ENCODE results near the gene APOBEC3G. TPM values are rescaled to one million over a fixed set of nuclear protein-coding genes. Genes with fewer than 3 reads are reported as not detected.
A peak's percentile ranks its signal among the peaks of the same experiment; 100 is the strongest.

Gene APOBEC3G
- total RNA-seq, 1 donor from 2014 or later, result 4.8 TPM

- Mint-ChIP-seq H3K4me3 (ENCODE audit: low read depth) (no peak overlapping the region), H3K27me3 (peaks cover 7% of the 10 kb centered on the region), H3K4me1 (ENCODE audit: low read depth) (peaks cover 6% of the 10 kb centered on the region), H3K9me3 (ENCODE audit: low read depth) (no peaks in the 10 kb centered on the region), H3K36me3 (ENCODE audit: insufficient read depth) (no peaks in the 10 kb centered on the region), H3K27ac (no peak overlapping the region)
- TF ChIP-seq, protein P1, sequence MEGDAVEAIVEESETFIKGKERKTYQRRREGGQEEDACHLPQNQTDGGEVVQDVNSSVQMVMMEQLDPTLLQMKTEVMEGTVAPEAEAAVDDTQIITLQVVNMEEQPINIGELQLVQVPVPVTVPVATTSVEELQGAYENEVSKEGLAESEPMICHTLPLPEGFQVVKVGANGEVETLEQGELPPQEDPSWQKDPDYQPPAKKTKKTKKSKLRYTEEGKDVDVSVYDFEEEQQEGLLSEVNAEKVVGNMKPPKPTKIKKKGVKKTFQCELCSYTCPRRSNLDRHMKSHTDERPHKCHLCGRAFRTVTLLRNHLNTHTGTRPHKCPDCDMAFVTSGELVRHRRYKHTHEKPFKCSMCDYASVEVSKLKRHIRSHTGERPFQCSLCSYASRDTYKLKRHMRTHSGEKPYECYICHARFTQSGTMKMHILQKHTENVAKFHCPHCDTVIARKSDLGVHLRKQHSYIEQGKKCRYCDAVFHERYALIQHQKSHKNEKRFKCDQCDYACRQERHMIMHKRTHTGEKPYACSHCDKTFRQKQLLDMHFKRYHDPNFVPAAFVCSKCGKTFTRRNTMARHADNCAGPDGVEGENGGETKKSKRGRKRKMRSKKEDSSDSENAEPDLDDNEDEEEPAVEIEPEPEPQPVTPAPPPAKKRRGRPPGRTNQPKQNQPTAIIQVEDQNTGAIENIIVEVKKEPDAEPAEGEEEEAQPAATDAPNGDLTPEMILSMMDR (IDR thresholded peaks at IDR 0.05; ENCODE audit: unreplicated experiment), result no peak
- DNase-seq (ENCODE audit: low spot score, unreplicated experiment), result no peak
These were observed 15.2 kb downstream of the APOBEC3G start for GRCh38 chr22:39092111-39092862.

DNA sequence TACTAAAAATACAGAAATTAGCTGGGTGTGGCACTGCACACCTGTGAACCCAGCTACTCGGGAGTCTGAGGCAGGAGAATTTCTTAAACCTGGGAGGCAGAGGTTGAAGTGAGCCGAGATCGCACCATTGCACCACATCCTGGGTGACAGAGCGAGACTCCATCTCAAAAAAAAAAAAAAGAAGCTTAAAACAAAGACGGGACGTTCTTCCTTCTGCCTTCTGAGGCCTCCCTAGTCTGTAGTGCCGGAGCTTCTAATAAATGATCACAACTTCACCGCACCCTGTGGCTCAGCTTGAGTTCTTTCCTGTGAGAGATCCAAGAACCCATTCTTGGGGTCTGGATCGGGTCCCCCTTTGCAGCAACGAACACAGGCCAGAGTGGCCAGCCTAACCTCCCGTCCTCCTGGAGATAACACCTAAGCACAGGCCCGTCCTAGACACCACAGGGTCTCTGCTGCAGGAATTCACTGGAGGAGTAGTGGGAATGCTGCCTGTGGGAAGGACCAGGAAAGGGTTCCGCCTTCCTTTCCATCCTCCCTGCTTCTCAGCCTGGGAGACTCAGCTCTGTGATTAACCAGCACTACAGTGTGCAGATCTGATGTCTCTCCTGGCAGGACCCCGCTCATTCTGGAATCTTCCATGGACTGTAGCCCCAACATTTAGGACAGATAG, 17.8 kb downstream of the APOBEC3G start:
- Mint-ChIP-seq H3K9me3 (ENCODE audit: low read depth) (no peaks in the 10 kb centered on the region), H3K4me1 (ENCODE audit: low read depth) (peaks cover 2% of the 10 kb centered on the region), H3K27ac (no peak overlapping the region), H3K4me3 (ENCODE audit: low read depth) (no peak overlapping the region), H3K36me3 (ENCODE audit: insufficient read depth) (no peaks in the 10 kb centered on the region), H3K27me3 (peaks cover 7% of the 10 kb centered on the region)
- DNase-seq (ENCODE audit: low spot score, unreplicated experiment), result no peak
- TF ChIP-seq, protein P1 (IDR thresholded peaks at IDR 0.05; ENCODE audit: unreplicated experiment), result no peak

DNA sequence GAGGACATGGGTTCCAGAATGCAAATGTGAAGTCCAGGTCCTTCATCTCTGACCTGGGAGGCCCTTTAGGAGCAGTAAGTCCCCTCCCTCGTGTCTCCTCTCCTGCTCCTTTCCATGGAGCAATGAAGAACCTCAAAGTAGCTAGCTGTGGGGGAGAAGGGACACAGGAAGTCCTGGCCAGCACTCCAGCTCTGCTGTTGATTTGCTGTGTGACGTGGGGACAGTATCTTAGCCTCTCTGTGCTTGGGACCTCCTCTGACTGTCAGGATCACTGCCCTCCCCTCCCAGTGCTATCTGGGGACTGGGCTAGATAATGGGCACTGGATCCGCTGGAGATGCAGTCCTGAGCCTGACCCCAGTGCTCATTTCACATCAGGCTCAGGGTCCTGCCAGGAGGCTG, 18.9 kb downstream of the APOBEC3G start:
- Mint-ChIP-seq H3K4me3 (ENCODE audit: low read depth) (no peak overlapping the region), H3K4me1 (ENCODE audit: low read depth) (peaks cover 2% of the 10 kb centered on the region), H3K27me3 (peaks cover 10% of the 10 kb centered on the region), H3K36me3 (ENCODE audit: insufficient read depth) (no peaks in the 10 kb centered on the region), H3K27ac (no peak overlapping the region), H3K9me3 (ENCODE audit: low read depth) (no peaks in the 10 kb centered on the region)
- TF ChIP-seq, protein P1 (IDR thresholded peaks at IDR 0.05; ENCODE audit: unreplicated experiment), result no peak
- no peak for DNase-seq (ENCODE audit: low spot score, unreplicated experiment)

DNA sequence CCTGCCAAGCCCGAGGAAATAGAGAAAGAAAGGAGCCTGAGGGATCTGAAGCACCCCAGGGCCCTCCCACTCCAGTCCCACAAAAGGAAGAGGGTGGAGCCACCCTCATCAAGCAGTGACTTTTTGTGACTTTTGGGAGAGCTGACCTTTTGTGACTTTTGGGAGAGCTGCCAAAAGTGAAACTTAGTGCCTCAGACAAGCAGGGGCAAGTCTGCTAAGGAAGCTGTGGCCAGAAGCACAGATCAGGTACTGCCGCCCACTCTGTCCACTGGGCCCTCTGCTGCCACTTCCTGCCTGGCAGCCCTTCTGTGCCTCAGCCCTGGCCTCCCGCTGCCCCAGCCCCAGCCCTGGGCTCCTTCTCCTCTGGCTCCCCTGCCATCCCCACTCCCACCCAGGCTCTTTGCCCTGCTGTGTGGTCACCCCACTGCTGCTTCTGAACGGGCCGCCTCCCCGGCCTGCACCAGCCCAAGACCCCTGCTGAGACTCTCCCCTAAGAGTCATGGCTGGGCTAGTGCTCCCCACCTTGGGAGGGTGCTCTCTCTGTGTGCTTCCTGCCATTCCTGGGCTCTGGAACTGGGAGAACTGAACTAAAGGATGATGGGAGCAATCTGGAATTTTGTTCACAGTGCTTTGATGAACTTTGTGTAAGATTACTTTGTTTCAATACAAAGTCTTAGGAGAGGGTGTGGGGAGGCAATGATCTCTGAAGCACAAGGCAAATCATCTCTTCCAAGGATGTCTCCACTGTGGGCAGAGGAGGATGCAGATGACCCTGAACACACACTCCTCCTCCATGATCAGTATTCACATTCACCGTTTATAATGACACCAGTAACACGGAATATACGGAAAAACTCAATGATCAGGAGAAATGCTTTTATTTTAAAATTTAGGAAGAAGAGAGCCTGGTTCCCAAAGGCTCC, 20.3 kb downstream of the APOBEC3G start, which contains the start of gene APOBEC3H:
APOBEC3H (plus strand) TSS at position 147 of the 923 bp plus-strand sequence. CDS start 3,035 bp downstream, outside the sequence.
- Mint-ChIP-seq H3K27me3 (peaks cover 6% of the 10 kb centered on the region), H3K4me3 (ENCODE audit: low read depth) (no peak within 1 kb of the TSS), H3K27ac (peak within 1 kb of the TSS; percentile 71), H3K4me1 (ENCODE audit: low read depth) (peaks cover 2% of the 10 kb centered on the region), H3K36me3 (ENCODE audit: insufficient read depth) (no peaks in the 10 kb centered on the region), H3K9me3 (ENCODE audit: low read depth) (no peaks in the 10 kb centered on the region)
- TF ChIP-seq, protein P1 (IDR thresholded peaks at IDR 0.05; ENCODE audit: unreplicated experiment), result no peak
- DNase-seq (ENCODE audit: low spot score, unreplicated experiment), result no peak

GRCh38 chr22:39098026-39098425, 21.0 kb downstream of the APOBEC3G start:
- H3K36me3 Mint-ChIP-seq (ENCODE audit: insufficient read depth), result no peaks in the 10 kb centered on the region
- H3K27me3 Mint-ChIP-seq, result peaks cover 3% of the 10 kb centered on the region
- H3K27ac Mint-ChIP-seq, result no peak overlapping the region
- H3K4me3 Mint-ChIP-seq (ENCODE audit: low read depth), result no peak overlapping the region
- no peaks in the 10 kb centered on the region for H3K9me3 Mint-ChIP-seq (ENCODE audit: low read depth)
- H3K4me1 Mint-ChIP-seq (ENCODE audit: low read depth), result peaks cover 2% of the 10 kb centered on the region
- TF ChIP-seq, protein P1 (IDR thresholded peaks at IDR 0.05; ENCODE audit: unreplicated experiment), result no peak
- no peak for DNase-seq (ENCODE audit: low spot score, unreplicated experiment)

All from progenitor cell of endocrine pancreas (in vitro differentiated cells).